H7 (cell line): ENCODE measurements around the gene NFIL3. TPM values are rescaled to one million over a fixed set of nuclear protein-coding genes. Genes with fewer than 3 reads are reported as not detected.

Experiments
- DNase-seq: peaks from one replicate; pipeline ENCODE4 v3.0.0; 2012
- H3K27me3 ChIP-seq: 2 replicates; pipeline ENCODE4 v1.6.0; 2011; ENCODE audit warnings: mild to moderate bottlenecking, low read length; ENCODE audit not compliant: control insufficient read depth, insufficient read depth
- H3K36me3 ChIP-seq: replicated peaks from 2 replicates; pipeline ENCODE4 v1.5.1; 2011; ENCODE audit warnings: low read length; ENCODE audit not compliant: control insufficient read depth, insufficient read depth
- H3K4me3 ChIP-seq: 2 replicates; pipeline ENCODE4 v1.5.1; 2011; ENCODE audit warnings: low read depth, mild to moderate bottlenecking, control low read depth, low read length, moderate library complexity; ENCODE audit not compliant: insufficient read depth
- total RNA-seq: library from RNA; depleted of rRNA; stranded (reverse); fragments of >200 nt; shearing (Covaris generic); gene quantifications from 2 replicates; pipeline ENCODE4 v1.2.3, GENCODE V29; 2014

Gene NFIL3
- total RNA-seq, 1 experiment from 2014 or later, result 5.0 TPM

DNA sequence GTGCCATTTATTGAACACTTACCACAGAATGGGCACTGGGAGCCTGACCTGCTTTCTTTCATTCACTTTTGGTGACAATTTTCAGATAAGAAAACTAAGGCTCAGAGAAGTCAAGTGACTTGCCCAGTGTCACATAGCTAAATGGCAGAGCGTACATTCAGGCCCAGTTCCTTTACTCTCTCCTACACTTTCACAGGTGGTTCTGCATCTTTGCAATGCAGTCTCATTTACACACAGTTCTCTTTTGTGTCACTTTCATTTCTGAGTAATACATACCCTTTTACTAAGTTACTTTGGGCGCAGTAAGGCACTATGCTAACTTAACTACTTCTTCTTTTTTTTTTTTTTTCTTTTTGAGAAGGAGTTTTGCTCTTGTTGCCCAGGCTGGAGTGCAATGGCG is 8.3 kb downstream of the NFIL3 start:
- H3K36me3 ChIP-seq, result 0 out of 2 replicates have a peak, but pooled peaks cover 2% of the 10 kb centered on the region
- no peak overlapping the region for H3K4me3 ChIP-seq
- DNase-seq, result no peak
- H3K27me3 ChIP-seq, result no peaks in the 10 kb centered on the region

GRCh38 chr9:91412941-91413340 is 10.7 kb downstream of the NFIL3 start:
- no peak for DNase-seq
- Histone ChIP-seq H3K27me3 (no peaks in the 10 kb centered on the region), H3K36me3 (peaks cover 6% of the 10 kb centered on the region), H3K4me3 (no peak overlapping the region)

DNA sequence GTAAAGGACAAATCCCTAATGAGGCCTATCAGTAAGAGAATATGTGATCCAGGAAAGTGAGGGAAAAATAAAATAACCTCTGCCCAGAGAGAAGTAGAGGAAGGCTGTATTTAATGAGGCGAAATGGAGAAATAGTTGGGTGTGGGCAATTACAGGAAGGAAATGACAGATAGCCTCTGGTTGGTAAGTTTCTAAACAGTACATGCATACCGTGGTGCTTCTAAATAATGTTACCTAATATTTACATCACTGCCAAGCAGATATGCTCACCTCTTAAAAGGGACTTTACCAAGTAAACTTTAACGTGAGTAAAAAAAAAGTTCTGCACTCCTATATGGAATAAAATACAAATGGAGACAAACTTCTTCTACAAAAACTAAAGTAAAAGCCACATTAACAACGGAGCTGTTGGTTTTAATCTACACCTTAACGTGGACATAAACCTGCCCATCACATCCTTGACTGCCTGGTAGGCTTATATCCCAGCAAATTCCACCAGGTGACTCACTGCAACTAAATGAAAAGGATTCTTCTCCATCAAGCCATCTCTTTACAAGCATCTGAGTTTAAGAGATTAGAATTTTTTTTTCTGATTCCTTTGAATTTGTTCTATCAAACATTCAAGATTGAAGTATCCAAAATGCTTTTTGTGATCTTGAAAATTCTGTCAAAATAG is 12.4 kb downstream of the NFIL3 start:
- Histone ChIP-seq H3K27me3 (no peaks in the 10 kb centered on the region), H3K36me3 (peaks cover 6% of the 10 kb centered on the region), H3K4me3 (no peak overlapping the region)
- no peak for DNase-seq

- Histone ChIP-seq H3K4me3 (no peak overlapping the region), H3K27me3 (no peaks in the 10 kb centered on the region), H3K36me3 (peaks cover 6% of the 10 kb centered on the region)
- no peak for DNase-seq
Measured at GRCh38 chr9:91410161-91410560, 13.5 kb downstream of the NFIL3 start.

DNA sequence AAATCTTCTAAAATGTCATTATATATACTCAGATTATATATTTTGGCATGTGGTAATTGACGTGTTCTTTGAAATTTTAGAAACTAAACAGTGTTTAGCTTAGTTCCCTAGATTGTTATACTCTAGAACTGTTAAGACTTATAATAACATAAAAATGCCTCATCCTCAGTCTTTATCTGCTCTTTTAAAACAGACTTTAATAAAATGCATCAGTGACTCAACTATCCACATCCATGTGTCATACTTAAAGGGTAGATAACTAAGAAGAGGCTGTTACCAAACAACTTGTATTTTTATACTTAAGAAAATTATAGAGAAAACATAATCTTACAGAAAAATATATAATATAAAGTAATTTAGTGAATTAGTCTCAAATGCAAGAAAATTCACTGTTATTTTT is 15.2 kb downstream of the NFIL3 start:
- Histone ChIP-seq H3K4me3 (no peak overlapping the region), H3K27me3 (no peaks in the 10 kb centered on the region), H3K36me3 (peaks cover 6% of the 10 kb centered on the region)
- DNase-seq, result no peak

- DNase-seq, result no peak
- H3K27me3 ChIP-seq, result no peaks in the 10 kb centered on the region
Measured at GRCh38 chr9:91407580-91408318, 15.9 kb downstream of the NFIL3 start.

DNA sequence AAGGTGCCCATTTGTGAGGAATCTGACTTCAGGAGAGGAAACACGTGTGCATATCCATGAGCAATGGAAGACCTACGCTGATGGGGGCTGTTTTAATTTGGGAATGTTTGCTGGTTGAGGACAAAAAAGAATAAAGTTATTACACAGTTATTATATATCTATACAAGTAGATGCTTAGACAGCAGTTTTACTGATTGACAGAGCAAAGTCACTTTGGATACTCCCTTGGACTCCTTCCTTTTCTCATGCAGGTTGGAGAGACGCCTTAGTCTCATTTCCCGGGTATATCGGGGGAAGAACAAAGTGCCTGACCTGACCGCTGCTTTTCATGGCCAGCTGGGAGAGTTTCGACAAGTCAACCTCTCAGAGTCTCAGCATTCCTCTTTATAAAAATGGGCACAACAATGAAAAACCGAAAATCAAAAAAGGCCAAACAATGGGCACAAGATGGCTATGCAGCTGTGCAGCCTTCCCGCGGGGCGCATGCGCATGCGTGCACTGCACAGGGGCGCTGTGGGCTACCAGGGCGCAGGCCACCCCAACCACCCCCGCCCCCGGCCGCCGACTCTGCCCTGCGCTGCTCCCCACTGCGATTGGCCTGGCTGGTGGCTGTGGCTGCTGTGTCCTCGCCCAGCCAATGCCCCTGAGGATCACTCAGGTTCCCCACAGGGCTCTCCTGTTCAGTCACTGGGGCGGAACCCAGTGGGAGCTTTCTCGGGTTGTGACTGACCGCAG is 18.1 kb downstream of the NFIL3 start:
- Histone ChIP-seq H3K36me3 (peaks cover 5% of the 10 kb centered on the region), H3K27me3 (no peaks in the 10 kb centered on the region), H3K4me3 (no peak overlapping the region)
- DNase-seq, result peak; percentile 54

More at GRCh38 chr9:91407580-91408318, 15.9 kb downstream of the NFIL3 start:
- Histone ChIP-seq H3K4me3 (no peak overlapping the region), H3K36me3 (peaks cover 6% of the 10 kb centered on the region)

GRCh38 chr9:91403665-91404543 is 19.7 kb downstream of the NFIL3 start:
- no peak for DNase-seq
- H3K4me3 ChIP-seq, result no peak overlapping the region
- H3K36me3 ChIP-seq, result no peaks in the 10 kb centered on the region
- no peaks in the 10 kb centered on the region for H3K27me3 ChIP-seq

GRCh38 chr9:91398926-91399325 is 24.7 kb downstream of the NFIL3 start:
- no peaks in the 10 kb centered on the region for H3K36me3 ChIP-seq
- no peak for DNase-seq
- H3K4me3 ChIP-seq, result no peak overlapping the region
- no peaks in the 10 kb centered on the region for H3K27me3 ChIP-seq

- Histone ChIP-seq H3K36me3 (no peaks in the 10 kb centered on the region), H3K27me3 (no peaks in the 10 kb centered on the region), H3K4me3 (no peak overlapping the region)
- DNase-seq, result no peak
Measured at GRCh38 chr9:91395553-91396471, 27.8 kb downstream of the NFIL3 start.

DNA sequence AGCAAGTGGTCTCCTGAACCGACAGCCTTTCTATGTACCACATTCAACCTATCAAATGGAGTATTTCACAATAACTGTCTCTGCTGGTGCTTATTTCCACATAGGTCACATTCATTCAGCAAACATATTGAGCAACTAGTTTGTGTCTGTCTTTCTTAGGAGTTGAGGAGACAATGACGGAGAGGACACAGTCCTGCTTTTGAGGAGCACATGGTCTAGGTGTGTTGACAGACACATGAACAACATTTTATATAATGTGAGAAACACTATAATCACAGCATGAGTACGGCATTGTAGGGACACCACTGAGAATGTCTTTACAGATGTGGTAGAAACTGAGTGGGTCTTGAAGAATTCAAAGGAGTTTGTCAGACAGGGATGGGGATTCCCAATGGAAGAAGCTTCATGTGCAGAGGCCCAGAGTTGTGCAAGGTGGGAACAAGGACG is 28.5 kb downstream of the NFIL3 start:
- Histone ChIP-seq H3K36me3 (no peaks in the 10 kb centered on the region), H3K4me3 (no peak overlapping the region), H3K27me3 (no peaks in the 10 kb centered on the region)
- DNase-seq, result no peak

- no peak overlapping the region for H3K4me3 ChIP-seq
- DNase-seq, result no peak
- no peaks in the 10 kb centered on the region for H3K36me3 ChIP-seq
- no peaks in the 10 kb centered on the region for H3K27me3 ChIP-seq
Measured at GRCh38 chr9:91393826-91394225, 29.8 kb downstream of the NFIL3 start.

GRCh38 chr9:91392435-91392834 is 31.2 kb downstream of the NFIL3 start:
- Histone ChIP-seq H3K4me3 (no peak overlapping the region), H3K36me3 (no peaks in the 10 kb centered on the region), H3K27me3 (no peaks in the 10 kb centered on the region)
- no peak for DNase-seq
